NCI-H128 (cell line): ENCODE data around the gene VEZT.

Experiments
- DNase-seq: peaks from one replicate; lab custom pipeline; 2025; ENCODE audit not compliant: unreplicated experiment; lab: John Stamatoyannopoulos, UW

The VEZT gene

GRCh38 chr12:95248604-95249360 is 31.2 kb downstream of the VEZT start:
- no peak for DNase-seq

GRCh38 chr12:95253386-95253785 is 35.8 kb downstream of the VEZT start:
- no peak for DNase-seq

- no peak for DNase-seq
Observed at GRCh38 chr12:95257541-95257940, 39.9 kb downstream of the VEZT start.

DNA sequence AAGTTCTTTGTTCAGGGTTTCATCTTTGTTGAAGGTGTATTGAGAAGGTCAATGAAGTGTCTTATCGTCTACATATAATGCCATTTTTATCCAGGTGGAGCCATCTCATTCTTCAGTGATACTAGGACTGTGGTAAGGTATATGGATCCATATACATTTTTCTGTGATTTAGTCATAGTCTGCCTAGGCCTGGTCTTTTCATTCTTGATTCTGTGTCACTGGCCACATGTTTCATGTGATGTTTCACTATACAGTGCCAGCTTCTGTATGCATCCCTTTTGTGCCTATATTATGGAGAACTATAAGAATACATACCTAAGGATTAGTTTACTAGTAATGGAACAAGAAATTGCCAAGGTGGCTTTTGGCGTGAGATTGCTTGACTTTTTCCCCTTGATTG is 40.5 kb downstream of the VEZT start:
- DNase-seq = no peak

- DNase-seq = no peak
Observed at GRCh38 chr12:95258803-95259202, 41.2 kb downstream of the VEZT start.

DNA sequence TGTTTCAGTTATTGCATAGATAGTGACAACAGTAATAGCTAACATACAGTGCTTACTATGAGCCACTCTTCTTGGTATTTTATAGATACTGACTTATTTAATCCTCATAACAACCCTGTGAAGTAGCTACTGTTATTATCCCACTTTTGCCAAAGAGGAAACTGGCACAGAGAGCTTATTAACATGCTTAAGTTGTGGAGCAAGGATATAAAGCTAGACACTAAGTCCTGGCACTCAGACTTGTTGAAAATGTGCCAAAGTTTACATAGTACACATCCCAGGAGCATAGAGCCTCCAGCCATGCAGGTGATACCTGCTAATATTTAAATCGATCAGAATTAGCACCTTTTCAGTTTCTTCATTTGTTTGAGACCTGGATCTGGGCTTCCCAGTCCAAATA is 41.8 kb downstream of the VEZT start:
- no peak for DNase-seq

DNA sequence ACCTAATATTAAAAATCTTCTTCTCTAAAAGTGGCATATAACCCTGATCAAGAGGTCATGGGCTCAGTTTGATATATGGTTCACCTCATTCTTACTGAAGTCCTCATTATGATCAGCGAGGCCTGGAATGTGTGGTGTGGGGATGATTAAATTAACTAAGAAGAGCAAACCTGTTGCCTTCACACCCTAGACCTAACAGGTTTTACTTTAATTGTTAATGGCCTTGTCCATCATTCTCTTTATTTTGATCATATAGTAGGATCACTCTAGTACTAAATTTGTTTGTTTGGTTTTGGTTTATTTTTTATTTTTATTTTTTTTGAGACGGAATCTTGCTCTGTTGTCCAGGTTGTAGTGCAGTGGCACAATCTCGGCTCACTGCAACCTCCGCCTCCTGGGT is 43.5 kb downstream of the VEZT start:
- no peak for DNase-seq

DNA sequence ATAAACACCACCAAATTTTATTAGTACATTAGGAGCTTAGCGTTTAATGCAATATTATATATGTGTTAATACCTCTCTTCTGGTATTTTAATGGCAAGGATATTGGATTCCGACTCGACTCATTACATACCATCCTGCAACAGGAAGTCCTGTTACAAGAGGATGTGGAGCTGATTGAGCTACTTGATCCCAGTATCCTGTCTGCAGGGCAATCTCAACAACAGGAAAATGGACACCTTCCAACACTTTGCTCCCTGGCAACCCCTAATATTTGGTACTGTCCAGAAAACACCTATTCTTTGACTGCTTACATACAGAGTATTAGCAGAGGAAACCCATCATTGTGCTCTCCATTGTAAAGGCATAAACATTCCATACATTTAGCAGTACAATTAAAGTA is 45.2 kb downstream of the VEZT start:
- no peak for DNase-seq

DNA sequence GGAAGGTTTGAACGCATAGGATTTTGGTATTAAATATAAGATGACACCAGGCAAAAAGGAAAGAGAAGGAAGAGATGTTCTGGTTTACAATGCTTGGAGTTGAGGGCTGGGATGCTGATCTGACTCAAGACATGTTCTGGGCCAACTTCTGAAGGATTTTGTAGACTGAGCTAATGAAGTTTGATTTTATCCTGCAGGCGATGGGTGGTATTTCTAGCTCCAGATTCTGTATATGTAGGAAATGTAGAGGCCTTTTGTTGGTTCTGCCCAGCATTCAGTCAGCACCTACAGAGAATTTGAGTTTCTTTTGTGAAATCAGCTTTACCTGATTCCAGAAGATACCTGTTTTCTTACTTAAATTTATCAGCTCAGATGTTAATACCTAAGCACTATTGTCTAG is 48.2 kb downstream of the VEZT start:
- no peak for DNase-seq

GRCh38 chr12:95266254-95266653 is 48.6 kb downstream of the VEZT start:
- DNase-seq = no peak

- DNase-seq = no peak
Observed at GRCh38 chr12:95269892-95270291, 52.3 kb downstream of the VEZT start.

DNA sequence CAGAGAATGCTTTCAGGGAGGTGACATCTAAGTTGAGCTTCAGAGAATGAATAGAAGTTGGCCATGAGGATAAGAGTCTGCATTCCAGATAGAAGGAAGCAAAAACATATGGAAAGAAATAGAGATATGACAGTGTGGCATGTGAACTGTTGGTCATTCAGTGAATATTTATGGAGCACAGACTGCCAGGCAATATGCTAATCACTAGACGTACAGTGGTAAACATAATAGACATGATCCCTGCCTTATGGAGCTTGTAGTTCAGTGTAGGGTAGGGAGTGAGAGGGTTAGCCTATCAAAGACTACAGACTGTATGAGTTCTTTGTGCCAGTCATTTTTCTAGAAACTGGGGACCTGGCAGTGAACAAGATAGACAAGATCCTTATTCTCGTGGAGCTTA is 53.9 kb downstream of the VEZT start:
- no peak for DNase-seq

GRCh38 chr12:95277139-95277538 is 59.5 kb downstream of the VEZT start:
- no peak for DNase-seq

GRCh38 chr12:95279856-95280255 is 62.2 kb downstream of the VEZT start:
- DNase-seq = no peak

DNA sequence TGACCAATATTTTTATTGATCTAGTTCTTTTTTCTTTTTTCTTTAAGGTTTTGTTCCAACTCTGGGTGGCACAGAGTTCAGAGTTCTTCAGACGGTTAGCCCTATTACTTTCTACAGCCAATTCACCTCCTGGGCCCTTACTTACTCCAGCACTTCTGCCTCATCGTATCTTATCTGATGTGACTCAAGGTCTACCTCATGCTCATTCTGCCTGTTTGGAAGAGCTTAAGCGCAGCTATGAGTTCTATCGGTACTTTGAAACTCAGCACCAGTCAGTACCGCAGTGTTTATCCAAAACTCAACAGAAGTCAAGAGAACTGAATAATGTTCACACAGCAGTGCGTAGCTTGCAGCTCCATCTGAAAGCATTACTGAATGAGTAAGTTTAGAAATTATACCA is 64.7 kb downstream of the VEZT start:
- DNase-seq = no peak

- DNase-seq = no peak
Observed at GRCh38 chr12:95283371-95283770, 65.8 kb downstream of the VEZT start.

DNA sequence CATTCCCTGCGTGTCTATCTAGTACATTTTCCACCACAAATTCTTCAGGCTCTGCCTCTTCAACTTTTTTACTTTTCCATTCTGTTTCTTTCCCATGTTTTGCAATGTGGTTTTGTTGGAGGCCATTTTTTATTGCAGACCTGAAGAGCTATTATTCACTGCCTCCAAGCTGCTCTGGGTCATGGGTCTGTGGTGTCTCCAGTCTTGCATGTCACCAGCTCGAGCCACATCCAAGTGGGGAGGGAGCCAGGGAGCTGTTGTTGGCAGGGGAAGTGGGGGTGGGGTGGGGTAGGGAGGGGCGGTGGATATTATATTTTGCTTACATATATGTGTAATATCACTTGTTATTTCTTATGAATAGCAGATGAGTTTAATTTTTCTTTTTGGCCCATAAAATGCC is 69.1 kb downstream of the VEZT start:
- no peak for DNase-seq

DNA sequence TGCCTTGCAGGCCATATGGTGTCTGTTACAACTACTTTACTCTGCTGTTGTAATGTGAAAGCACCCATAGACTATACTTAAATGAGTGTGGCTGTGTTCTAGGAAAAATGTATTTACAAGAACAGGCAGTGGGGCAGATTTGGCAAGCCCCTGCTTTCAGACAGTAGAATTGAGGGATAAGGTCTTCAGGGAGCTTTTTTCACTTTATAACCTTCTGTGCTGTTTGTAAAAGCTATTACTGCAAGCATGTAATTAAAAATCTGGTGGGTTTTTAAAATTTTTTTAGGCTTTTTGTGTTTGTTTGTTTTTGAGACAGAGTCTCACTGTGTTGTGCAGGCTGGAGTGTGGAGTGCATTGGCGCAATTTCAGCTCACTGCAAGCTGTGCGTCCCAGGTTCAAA is 73.9 kb downstream of the VEZT start:
- no peak for DNase-seq

GRCh38 chr12:95298916-95299315 is 81.3 kb downstream of the VEZT start:
- no peak for DNase-seq

GRCh38 chr12:95300286-95300685 is 82.7 kb downstream of the VEZT start:
- DNase-seq = no peak

DNA sequence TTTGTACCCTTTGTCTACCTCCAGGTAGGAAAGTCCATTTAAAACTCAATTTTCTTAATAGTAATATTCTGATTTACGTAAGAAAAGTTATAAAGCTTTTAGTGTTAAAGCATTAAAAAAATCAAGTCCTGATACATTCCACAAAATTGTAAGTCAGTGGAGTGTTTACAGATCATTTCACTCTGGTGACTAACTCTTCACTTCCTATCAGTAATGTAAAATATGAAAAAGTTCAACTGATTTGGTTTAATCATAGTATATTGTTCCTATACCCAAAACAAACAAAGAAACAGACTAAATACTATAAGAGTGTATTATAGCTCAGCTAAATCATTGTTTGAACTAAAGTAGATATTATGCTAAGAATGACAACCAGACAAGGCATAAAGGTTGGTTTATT is 85.9 kb downstream of the VEZT start:
- no peak for DNase-seq

DNA sequence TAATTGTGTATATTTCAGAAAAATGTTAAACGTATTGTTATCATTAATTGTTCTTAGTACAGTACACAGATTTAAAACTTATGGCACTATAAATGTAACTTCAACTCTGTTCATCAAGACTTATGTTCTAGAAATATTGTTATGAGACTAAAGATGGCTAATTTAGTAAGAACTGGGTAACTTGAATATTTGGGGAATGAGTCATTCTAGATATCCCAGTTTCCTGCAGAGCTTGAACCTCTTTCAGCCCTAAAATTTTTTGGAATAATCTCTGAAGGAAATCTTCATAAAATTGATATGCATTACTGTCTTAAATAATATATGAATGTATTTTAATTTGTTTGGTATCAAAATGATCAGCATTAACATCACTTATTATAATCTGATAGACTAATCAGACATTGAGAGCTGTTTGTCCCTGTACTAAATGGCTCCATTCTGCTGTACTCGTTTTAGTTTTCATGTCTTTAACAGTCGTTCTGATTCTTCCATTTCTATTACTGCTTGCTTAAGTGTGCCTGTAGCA is 87.1 kb downstream of the VEZT start:
- DNase-seq = no peak

DNA sequence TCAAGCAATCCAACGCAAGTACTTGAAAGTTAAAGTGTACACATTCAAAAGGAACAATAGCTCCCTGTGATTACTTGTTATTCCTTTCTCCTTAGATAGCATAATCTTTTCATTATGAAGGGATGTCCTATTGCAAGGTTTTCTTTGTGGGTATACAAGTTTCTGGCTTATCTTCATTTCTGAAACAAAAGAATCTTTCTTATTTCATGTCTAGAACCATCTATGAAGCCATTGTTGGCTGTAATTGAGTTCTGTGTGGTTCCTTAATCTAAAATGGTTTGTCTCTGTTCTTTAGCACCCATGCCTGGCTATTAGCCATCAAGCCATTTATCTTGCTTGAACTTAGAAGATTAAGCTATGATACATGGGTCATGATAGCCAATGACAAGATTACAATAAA is 95.0 kb downstream of the VEZT start:
- no peak for DNase-seq
